Panc1 (cell line): ENCODE data around the gene CD164L2.

Source experiments
- POLR2AphosphoS5 ChIP-seq: IDR thresholded peaks from 2 replicates; pipeline ENCODE4 v1.6.1; 2012; ENCODE audit warnings: mild to moderate bottlenecking, low read depth, low read length, moderate library complexity
- TCF7L2 ChIP-seq: IDR thresholded peaks from 2 replicates; pipeline ENCODE4 v1.6.1; 2011; ENCODE audit warnings: mild to moderate bottlenecking, low read depth, low read length, inconsistent platforms

GRCh38 chr1:27413004-27413403, 29.9 kb upstream of the CD164L2 start:
- TF ChIP-seq TCF7L2 (no peak), POLR2AphosphoS5 (no peak)
